Fibroblast of skin of left quadriceps (primary cell): ENCODE results near the gene TMEM221.
A peak's percentile ranks its signal among the peaks of the same experiment; 100 is the strongest.

Experiments
- DNase-seq, 2 experiments: peaks; one replicate each; pipeline ENCODE4 v3.0.0-alpha.2; 2013; ENCODE audit warnings: low read depth in 2 of 2

The TMEM221 gene

DNA sequence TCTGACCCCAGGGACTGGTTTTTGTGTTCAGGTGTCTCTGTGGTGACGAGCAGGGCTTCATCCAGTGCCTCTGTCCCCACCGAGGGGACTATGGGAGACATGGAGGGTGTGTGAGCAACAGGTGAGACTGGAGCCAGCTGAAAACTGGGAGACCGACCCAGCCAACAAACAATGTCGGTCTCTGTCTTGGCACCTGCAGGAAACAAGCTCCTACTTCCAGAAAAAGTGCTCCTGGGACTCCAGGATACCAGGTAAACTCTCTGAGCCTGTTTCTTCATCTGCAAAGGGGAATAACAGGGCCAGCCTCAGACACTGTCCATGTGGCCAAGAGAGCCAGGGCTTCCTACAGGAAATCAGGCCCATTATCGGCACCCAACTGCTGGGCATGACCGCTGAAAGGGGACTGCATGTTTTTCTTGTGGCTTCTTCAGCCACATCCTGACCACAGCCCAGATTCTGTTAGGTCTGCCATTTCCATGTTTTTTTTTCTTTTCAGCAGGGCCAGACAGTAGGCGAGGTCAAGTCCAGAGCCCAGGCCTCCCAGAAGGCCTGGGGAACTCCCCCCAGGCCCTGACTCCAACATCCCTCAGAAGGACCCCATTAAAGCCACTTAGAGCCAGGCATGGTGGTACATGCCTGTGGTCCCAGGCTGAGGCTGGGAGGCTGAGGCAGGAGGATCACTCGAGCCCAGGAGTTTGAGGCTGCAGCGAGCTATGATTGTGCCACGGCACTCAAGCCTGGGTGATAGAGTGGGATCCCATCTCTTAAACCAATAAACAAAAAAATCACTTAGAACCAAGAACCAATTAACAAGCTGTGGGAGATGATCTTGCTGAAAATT lies 42.2 kb downstream of the TMEM221 start:
- no peak for DNase-seq

DNA sequence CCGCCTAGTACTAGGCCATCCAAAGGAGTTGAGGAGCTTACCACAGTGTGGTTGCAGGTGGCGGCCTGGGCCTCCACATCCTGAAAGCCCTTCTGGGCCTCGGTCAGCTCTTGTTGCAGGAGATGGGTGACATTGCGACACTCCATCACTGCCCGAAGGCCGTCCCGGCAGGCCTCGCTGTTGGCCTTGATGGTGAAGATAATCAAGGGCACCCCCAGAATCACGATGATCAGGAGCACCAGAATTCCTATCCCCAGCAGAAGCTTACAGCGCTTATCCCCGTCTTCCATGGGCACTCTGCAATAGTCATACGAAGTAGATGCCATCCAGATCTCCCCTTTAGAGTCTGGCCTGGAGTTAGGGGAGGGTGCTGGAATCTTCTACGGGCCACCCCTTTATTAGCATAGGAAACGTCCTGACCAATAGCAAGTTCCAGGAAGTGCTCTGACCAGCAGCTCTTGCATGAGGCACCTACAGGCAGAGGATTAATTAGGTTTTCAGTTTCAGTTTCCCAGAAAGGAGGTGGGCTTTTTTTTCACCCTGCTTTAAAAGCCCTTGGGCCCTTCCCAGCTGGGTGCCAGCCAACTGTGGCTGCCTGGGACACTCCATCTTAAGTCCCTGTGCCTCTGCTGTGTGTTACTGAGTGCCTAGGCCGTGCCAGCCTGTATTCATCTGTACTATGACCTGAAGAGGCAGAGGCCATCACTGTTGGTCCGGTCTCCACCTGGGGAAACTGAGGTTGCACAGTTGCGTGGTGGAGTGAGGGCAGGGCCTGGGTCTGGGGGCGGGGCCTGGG lies 43.0 kb downstream of the TMEM221 start, which contains the start of gene BST2:
Gene BST2, minus strand, starts transcription at position 381 of the 796 bp plus-strand sequence. Its CDS starts 55 bp downstream, at position 326.
- DNase-seq, result no peak

DNA sequence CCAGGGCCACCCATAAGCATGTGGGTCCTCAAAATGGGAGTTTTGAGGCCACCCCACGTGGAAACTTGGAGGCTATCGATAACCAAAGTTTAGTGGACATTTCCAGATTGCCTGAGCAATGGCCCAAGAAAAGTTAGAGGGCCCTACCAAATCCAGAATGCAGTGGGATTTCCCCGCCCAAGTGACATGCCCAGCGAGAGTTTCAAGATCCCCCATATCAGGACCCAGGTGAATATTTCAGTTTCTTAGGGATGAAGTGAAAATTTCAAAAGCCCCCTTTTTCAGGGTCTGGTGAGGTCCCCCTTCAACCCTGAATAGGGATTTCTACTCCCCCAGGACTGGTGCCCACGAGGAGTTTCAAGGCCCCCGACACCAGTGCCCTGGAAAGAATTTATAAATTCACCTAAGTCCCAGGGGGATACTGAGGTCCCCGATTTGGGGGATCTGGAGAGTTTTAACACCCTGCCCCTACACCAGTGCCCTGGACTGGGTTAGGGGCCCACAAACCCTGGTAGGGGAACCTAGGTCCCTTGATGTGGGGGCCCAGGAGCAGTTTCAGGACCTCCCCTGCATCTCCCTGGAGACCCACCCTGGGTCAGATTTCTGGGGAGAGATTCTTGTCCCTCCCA lies 43.7 kb downstream of the TMEM221 start:
- no peak for DNase-seq

DNA sequence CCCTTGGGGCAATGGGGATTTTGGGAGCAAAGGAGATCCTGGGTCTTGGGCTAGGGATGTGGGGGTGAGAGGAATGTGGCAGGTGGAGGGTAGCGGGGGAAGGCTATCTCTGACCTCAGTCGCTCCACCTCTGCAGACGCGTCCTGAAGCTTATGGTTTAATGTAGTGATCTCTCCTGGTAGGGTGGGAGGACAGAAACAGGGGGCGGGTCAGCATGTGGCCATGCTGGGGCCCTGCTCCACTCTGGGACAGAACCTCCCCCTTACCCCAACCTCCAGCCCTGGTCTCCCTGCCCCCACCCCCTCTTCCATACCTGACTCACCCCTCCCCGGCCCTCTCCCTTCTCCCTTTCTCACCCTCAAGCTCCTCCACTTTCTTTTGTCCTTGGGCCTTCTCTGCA lies 44.5 kb downstream of the TMEM221 start:
- no peak for DNase-seq

DNA sequence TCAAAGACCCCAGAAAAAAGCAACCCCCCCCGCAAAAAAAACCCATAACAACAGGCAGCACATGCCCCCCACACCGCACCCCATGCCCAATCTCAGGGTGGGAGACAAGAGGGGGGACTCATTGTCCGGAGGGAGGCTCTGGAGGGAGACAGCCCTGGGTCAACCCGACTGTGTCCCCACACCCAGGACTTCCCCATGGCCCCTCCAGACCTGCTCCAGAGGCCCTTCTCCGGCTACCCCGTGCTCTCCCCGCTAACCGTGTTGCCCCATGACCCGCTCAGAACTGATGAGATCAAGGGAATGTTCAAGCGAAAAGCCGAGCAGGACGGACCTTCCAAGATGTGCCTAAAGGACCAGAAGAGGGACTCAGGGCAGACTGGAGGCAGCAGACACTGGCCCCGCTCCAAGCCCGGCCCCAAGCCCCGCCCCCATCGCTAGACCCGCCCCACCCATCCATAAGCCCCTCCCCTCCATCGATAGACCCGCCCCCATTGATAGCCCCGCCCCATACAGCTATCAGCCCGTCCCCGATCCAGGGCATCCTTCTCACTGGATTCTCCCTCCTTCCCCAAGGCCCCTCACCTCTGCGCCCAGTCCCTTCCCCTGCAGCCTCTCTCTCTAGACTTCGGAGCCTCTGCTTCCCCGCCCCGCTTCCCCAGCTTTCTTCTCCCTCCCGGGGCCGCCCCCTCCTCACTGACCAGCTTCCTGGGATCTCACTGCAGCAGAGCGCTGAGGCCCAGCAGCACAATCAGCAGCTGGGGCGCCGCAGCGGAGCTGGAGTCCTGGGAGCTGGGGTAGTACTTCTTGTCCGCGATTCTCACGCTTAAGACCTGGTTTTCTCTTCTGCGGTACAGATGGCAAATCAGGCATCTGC lies 45.2 kb downstream of the TMEM221 start:
- DNase-seq, result no peak

DNA sequence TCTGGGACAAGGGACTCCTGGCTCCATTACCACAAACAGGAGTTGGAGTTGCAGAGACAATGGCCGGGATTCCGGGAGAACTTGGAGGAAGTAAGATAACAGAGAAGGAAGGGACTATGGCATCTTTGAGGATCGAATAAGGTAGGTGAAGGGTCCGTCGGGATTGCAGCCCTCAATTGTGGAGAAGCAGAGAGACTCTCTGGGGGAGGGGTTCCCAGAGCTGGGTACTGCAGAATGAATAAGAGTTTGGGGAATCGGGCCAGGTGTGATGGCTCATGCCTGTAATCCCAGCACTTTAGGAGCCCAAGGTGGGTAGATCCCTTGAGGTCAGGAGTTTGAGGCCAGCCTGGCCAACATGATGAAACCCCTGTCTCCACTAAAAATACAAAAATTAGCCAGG lies 46.8 kb downstream of the TMEM221 start:
- no peak for DNase-seq

DNA sequence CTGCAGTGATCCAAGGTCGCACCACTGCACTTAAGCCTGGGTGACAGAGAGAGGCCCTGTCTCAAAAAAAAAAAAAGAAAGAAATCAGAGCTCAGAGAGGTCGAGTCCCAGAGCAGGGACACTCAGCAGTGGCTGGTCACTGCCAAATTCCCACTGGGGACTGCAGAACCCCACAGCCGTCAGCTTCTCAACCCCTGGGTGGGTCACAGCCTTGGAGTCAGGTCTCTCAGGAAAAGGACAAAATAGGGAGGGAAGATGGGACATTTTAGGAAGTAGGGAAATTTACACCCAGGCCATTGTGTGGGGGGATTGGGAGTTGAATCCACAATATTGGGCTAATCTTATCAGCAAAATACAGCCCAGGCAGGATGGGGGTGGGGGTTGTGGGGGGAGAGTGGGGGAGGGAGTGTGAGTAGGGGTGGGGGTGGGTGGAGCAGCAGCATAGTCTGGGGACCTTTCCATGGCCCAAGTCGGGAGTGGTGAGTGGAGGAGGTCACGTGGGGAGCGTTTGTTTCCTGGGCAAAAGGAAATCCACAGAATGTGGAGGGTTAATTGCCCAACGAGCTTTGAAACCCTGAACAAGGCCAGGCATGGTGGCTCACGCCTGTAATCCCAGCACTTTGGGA lies 49.5 kb downstream of the TMEM221 start:
- no peak for DNase-seq

DNA sequence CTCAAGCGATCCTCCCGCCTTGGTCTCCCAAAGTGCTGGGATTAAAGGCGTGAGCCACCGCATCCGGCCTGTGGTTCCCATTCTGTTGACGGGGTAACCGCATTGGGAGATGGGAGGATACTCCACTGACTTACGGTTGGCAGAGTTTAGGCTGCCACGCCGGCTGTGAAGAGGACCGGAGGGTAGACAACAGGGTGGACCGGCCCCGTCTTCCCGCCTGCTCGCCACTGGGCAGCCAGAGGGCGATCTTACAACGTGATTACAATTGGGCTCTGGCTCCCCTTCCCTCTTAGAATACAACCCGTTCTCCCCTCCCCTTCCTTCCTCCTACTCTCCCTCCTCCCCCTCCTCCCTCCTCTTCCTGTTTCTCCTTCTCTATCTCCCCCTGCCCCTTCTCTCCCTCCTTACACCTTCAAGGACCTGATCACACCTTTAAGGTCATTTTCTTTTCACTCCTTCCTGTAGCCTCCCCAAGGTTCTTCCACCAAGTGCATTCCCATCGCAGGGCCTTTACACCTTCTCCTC lies 53.5 kb downstream of the TMEM221 start:
- no peak for DNase-seq

DNA sequence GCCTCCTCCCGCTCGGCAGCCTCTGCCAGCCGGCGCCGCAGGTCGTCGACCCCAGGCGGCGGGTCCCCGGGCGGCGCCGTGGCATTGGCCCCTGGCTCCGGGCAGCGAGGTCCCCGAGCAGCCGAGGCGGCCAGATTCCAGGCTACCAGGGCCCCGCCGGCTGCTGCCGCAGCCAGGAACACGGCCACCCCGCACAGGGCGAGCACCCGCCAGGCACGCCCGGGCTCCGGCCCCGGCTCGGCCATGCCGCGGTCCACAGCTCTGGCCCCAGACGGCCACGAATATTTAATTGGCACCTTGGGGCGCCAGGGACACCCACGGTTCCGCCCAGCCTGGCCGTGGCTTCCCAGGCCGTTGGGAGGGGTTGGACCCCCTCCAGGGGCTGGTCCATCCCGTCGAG lies 54.6 kb downstream of the TMEM221 start, which contains the start of gene CCDC194:
Gene CCDC194, minus strand, starts transcription at position 283 of the 400 bp plus-strand sequence. Its CDS starts 38 bp downstream, at position 245.
- no peak for DNase-seq

DNA sequence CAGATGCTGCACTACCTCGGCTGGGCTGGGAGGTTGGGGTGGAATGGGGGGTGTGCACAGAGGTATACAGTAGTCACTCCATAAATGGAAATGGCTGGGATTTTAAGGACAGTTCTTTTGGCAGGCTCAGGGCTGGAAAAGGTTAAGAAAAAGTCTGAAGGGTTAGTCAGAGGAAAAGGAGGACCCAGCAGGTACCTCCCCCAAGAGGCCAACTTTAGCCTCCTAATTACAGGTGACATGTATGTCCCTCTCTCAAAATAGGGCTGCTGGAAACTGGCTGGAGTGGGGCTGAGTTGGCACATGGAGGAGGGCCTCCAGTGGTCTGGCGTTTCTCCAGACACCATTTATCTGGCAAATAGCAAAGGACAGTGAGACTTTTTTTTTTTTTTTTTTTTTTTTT lies 55.5 kb downstream of the TMEM221 start:
- no peak for DNase-seq

DNA sequence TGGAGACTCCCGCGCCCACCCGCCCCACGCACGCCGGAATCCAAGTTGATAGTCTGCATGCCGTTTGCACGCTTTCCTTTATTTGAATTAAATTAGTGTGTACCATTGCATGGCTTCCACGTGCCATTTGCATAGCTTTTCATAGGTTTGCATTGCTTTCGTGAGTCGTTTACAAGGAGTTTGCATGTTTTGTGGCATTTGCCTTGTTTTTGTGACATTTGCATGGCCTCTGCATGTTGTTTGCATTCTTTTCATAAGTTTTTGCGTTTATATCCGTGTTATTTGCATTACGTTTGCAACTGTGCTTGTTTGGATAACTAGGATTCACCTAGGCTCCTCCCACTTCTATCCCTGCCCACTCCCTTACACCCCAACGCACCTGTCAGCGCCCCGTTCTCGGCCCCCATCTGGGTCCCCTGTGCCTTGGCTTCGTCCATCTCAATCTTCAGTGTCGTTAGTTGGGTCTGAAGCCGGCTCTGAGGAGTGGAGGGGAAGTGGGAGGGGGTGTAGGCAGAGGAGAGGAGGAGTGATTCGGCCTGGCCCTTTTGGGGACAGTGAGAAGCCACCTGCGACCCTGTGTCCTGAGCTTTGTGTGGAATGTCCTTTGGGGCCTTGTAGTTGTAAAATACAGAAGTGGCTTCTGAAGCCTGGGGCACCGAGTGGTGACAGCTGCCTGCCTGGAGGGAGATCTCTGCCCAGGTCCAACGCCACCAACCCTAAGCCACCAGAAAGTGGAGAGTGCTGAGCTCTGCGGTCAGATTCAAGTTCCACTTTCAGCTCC lies 56.9 kb downstream of the TMEM221 start:
- no peak for DNase-seq

DNA sequence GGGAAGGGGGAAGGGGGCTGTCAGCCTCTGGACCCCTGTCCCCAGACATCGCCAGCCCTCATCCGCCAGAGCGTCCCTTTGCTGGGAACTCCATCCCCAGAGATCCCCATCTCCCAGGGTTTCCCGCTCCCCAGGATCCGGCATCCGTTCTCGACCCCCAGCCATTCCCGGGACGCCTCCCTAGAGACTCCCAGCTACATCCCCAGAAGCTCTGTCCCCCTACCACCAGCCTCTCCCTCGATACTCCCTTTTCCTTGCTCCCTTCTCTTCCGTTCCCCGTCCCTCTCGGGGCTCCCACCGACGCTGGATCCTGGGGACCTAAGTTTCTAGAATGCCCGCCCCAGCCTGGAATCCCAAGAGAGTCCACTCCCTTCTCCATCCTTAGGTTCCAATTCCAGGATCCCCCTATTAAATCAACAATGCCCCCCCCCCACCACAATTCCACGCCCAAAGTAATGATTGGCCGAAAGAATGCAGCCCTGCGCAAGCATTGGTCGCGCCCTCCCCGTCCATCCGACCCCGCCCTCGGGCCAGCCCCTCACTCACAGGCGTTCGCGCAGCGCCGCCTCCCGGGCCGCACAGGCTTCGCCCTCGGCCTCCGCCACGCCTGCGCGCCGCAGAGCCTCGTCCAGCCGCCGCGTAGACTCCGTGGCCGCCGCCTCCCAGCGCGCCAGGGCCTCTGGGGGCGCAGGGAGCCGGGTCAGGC lies 57.6 kb downstream of the TMEM221 start:
- peak; percentile 74 to 80 for DNase-seq

DNA sequence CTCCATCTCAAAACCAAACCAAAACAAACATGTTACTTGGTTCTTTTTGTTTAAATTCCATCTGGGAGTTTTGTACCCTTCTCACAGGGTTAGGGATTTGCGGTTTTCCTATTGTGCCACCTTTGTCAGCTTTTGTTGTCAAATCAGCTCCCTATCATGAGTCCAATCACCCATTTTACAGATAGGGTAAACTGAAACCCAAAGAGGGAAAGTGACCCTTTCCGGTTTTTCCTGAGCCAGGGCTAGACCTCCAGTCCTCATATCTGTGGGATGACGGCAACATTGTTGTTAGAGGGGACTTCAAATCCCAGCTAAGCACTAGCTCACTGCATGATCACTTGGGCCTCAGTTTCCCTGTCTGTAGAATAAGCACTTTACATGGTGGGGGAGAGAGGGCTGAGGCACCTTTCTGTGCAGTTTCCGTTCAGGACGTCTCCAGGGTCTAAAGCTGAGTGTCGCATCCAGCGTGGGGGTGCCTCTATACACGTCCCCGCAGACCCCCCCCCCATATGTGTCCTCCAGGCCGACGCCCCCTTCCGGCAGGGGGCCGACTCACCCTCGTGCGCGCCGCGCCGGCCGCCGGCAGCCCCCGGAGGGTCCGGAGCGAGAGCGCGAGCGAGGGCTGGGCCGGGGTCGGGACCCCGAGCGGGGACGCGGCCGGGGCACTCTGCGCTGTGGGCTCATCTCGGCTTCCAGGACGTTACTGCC lies 58.4 kb downstream of the TMEM221 start:
- DNase-seq, result no peak

DNA sequence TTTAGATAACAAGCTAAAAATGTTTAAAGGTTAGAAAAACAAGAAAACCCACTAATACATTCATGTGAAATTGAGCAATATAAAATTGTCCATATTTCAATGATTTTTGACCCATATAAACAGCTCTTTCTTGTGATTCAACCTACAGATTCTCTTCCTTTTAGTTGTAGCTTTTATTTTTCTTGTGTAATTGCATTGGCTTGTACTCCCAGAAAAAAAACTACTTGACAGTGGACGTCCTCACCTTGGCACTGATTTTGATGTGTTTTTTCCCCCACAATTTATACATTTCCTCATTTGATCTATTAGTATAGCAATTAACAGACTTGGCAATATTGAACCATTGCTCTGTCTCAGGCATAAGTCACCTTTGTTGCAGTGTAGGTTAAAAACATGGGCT lies 59.2 kb downstream of the TMEM221 start:
- DNase-seq, result no peak

DNA sequence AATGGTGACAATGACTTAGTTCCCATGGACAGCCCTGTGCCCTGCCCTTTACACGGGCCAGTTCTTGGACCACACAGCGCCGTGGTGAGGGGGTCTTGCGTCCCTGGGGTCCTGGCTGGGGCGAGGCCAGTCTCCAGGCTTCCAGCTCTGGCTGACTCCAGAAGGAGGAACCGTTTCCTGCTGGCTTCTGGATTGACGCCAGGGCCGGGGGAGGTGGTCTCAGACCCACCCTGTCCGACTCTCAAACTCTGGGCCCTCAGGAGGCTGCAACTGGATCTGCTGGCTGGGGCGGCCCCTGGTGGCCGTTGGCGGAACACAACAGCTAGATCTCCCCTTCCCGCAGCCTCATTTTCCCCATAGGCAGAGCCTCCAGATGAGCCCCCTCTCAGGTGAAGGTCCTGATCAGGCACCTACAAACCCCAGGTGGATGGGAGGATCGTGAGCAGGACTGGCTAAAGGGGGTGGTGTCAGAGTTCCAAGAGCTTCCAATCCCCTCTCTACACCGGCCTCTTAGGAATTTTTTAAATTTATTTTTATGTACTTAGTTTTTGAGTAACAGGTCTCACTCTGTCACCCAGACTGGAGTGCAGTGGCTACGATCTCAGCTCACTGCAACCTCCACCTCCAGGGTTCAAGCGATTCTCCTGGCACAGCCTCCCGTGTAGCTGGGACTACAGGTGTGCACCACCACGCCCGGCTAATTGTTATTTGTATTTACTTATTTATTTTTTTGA lies 62.4 kb downstream of the TMEM221 start:
- peak in 1 of 2 experiments; percentile 20 for DNase-seq
